Epithelial cell of proximal tubule (primary cell): ENCODE results near the gene MED17. TPM values are rescaled to one million over a fixed set of nuclear protein-coding genes. Genes with fewer than 3 reads are reported as not detected.
"Not testable (repeated sequence)": the region's sequence is repeated elsewhere in the genome, so short reads cannot be mapped to it uniquely, and the experiment has no call there.

ENCODE experiments used
- DNase-seq: peaks from one replicate; pipeline ENCODE4 v3.0.0-alpha.2; 2011; ENCODE audit warnings: low read depth
- H3K4me3 ChIP-seq: 2 replicates; pipeline ENCODE4 v1.5.1; 2011; ENCODE audit warnings: low read depth, mild to moderate bottlenecking, low read length
- CTCF ChIP-seq: conservative IDR thresholded peaks from 2 replicates; pipeline ENCODE4 v1.5.1; 2012; ENCODE audit warnings: low read depth, mild to moderate bottlenecking, low read length
- total RNA-seq: library from RNA; depleted of rRNA; stranded (reverse); fragments of >200 nt; gene quantifications from 2 replicates; pipeline ENCODE4 v1.2.3, GENCODE V29; 2015

MED17 gene
- total RNA-seq, 1 donor from 2014 or later: 26.9 TPM

DNA sequence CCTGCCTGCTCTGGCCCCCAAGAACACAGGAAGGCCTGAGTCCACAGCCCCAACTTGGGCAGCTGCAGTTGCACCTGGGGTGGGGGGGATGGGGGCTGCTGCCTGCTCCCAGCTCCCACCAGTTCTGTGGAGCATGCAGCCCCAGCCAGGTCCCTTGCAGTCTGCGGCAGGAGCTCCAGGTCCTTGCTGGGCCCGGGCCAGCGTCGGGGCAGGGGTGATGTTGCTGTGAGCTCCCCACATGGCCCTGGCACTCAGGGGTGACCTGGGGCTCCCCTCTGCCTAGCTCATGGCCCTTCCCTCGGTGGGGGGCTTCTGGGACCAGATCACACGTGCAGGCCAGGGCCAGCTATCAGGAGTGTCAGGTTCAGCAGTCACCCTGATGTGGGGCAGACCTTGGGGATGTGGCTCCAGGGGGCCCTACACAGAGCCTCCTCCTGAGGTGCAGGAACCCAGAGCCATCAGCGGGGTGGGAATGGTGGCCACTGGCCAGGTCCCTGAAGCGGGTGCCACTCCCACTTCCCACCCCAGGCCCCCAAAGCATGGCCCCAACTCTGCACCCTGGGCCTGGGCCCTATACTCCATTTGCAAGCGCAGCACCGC, 10.4 kb upstream of the MED17 start:
- no peak overlapping the region for H3K4me3 ChIP-seq
- TF ChIP-seq CTCF: no peak
- DNase-seq: no peak

GRCh38 chr11:93774560-93774959, 9.5 kb upstream of the MED17 start:
- not testable (repeated sequence) for DNase-seq, H3K4me3 ChIP-seq

DNA sequence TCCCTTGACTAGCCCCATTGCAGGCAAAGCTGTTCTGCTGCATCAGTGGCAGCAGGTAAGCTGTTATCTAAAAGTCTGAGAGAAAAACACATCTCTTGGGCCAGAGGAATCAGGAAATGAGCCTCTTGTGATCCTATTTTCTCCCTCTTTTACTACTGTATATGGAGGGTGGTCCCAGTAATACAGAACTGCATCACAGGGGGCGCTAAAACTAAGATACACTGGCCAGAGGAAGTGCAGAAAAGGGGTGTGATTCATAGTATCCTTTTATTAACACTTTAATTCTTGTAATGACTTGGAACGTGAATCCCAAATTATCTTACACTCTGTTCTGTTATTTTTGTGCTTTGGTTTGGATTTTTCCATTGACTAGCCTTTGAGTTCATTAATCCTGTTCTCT, 8.8 kb upstream of the MED17 start:
- no peak overlapping the region for H3K4me3 ChIP-seq
- peak; percentile 43 for TF ChIP-seq CTCF
- no peak for DNase-seq

- DNase-seq: no peak
- TF ChIP-seq CTCF: no peak
- H3K4me3 ChIP-seq: peak overlapping the region; percentile 64
Measured at GRCh38 chr11:93783362-93783761, 720 bp upstream of the MED17 start.

DNA sequence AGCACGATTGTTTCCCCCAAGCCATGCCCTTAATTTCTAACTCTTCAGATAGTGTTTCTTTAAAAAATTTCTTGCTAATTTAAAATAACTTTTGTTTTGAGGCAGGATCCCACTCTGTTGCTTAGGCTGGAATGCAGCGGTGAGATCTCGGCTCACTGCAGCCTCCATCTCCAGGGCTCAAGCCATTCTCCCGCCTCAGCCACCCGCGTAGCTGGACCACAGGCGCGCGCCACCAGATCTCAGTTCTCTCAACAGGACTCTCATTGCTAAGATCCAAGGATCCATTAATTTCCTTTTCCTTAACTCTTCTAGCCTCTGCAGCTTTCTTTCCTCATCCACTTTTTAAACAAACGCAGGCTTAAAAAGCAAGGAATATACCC, 327 bp upstream of the MED17 start:
- DNase-seq: no peak
- peak overlapping the region; percentile 64 for H3K4me3 ChIP-seq
- no peak for TF ChIP-seq CTCF

GRCh38 chr11:93784935-93785360, 866 bp downstream of the MED17 start:
- H3K4me3 ChIP-seq: peak overlapping the region; percentile 64
- no peak for TF ChIP-seq CTCF
- DNase-seq: no peak

DNA sequence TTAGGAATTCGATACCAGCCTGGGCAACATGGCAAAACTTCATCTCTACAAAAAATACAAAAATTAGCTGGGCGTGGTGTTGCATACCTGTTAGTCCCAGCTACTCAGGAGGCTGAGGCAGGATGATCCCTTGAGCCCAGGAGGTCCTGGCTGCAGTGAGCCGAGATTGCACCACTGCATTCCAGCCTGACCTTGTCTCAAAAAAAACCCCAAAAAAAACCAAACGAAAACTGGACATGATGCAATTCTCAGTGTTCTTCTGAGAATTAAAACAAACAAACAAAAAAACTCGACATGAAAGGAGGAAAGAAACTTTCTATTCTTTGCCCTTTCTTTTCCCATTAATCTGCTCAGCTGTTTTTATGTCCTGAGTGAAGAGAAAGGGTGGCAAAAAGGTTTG, 7.4 kb downstream of the MED17 start:
- DNase-seq: no peak
- no peak for TF ChIP-seq CTCF
- H3K4me3 ChIP-seq: no peak overlapping the region
